CD4-positive, alpha-beta T cell treated with Interleukin-4 for 1 hour (primary cell): ENCODE results near the gene CEP72.

ENCODE experiments used
- DNase-seq, 2 donors: peaks; one replicate each; pipeline ENCODE4 v3.0.0-alpha.2; 2020 to 2022

CEP72 gene

DNA sequence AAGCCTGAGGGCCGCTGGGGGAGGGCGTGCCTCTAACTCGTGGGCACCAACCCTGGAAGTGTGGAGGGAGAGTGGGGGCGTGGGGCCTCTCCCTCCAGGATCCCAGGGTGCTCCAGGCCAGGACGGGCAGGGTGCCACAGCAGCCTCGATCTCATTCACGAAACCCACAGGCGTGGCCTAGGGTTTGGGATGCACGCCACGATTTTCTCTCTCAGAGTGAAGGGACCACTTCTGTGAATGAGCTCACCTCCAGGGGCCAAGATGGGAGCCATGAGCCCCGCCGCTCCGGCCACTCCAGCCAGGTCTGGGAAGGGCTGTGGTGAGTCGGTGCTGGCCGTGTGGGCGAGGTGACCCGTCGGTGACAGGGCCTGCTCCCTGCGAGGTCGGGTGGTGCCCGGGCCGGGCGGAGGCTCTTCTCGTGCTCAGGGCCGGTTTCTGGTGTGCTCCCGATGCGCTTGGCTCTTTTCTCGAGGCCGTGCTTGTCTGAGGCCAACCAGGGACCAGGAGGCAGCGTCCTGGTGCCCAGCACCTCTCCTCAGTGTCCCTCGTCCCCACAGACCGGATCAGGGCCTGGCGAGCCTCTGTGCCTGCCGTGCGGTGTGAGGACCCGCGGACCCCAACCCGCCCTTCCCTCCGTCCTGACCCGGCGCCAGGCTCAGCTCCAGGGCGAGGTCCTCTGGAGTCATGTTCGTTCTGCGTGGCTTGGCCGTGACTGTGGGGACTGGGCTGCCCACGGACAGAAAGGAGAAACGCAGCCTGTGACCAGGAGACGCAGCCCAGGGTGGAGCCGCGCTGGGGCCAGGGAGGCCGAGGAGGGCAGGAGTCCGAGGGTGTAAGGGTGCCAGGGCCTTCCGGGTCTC, 50.0 kb downstream of the CEP72 start:
- DNase-seq, result no peak

DNA sequence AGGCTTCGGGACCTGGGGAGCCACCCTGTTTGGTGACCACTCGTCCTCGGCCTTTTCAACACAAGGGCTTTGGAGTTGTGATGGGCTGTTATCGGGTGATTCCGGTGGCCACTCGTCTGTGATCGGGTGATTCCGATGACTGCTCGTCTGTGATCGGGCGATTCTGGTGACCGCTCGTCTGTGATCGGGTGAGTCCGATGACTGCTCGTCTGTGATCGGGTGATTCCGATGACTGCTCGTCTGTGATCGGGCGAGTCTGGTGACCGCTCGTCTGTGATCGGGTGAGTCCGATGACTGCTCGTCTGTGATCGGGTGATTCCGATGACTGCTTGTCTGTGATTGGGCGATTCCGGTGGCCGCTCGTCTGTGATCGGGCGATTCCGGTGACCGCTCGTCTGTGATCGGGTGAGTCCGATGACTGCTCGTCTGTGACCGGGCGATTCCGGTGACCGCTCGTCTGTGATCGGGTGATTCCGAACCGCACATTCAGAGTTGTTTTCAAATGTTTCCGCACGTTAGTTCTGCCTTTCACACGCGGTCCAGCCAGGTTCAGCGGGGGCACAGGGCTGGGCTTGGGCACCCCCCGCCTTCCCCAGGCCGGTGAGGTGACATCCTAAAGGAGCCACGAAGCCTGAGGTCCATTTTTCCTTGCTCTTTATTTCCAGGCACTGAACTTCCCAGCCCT, 50.8 kb downstream of the CEP72 start:
- DNase-seq, result no peak

DNA sequence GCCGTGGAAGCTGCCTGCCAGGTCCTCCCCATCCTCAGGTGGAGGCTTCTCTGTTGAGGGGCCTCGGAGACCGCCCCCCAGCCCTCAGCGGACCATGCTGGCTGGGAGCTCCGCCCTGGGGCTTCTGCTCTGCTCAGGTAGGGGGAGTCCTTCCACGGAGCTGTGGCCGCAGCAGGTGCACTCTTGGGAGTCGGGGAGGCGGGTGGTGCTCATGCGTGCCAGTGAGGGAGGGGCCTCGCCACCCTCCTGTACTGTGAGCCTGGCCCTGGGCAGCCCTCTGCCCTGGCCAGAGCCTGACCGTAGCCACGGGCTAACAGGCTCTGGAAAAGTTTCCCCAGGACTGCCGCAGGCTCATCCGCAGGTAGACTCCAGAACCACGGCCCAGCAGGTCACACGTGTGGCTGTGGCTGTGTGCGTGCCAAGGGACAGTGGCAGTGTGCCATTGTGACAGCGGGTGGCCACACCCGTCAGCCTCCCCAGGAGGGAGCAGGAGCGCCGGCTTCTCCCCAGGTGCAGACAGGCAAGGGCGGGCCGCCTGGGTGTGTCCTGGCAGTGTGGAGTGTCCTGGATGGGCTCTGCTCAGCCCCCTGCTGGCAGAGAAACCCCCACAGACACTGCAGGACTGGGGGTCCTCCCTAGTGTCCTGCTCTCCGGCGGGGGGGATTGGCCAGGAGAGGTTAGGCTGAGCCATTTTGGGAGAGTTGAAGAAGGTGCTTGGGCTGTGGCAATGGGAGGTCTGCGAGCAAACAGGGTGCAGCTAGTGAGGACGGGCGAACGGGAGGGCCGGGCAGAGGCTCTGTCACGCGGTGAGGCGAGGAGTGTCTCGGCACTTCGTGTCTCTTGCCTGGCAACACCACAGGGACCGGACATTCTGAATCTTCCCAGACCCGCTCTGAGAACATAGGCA, 51.5 kb downstream of the CEP72 start:
- no peak for DNase-seq

DNA sequence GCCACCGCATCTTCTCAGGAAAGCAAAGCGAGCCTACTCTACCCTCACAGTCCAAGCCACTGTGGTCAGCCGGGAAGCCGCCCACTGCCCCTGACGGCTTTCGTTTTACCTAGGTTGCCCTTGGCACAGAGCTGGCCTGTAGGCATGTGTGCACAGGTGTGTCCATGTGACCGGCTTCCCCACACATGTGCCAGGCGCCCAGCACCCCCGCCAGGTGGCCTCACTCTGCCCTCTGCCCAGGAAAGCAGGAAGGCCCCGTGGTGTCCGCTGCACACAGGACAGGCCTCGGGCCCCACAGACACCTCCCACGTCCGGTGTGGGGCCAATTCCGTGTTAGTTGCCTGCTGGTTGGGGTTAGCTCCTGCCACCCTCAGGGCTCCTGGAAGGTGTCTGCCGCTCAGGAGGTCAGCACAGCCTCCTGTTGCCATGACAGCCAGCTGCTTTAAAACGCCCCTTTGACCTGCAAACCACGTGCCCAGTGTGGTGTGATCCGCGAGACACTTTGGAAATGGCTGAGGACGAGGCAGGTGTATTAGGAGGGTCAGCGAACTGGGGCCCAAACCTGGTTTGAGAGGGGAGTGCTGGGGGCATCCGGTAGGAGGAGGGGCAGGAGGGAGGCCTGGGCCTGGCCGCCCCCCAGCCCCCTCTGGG, 52.3 kb downstream of the CEP72 start:
- no peak for DNase-seq

DNA sequence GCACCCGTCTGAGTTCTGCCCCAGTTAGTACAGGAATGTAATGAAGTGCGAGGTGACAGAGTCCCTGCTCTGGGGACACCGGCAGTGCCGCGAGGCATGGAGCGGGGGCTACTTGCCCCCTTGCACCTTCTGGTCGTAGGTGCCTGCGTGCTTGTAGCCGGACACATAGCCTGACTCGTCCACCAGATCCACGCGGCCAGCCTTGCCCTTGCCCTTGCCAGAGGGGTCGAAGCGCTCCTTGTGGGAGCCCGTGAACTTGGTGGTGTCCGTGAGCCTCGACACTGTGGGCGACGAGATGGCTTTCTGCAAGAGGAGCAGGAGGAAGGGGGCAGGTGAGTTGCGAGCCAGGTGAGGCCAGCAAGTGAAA, 52.8 kb downstream of the CEP72 start:
- no peak for DNase-seq

DNA sequence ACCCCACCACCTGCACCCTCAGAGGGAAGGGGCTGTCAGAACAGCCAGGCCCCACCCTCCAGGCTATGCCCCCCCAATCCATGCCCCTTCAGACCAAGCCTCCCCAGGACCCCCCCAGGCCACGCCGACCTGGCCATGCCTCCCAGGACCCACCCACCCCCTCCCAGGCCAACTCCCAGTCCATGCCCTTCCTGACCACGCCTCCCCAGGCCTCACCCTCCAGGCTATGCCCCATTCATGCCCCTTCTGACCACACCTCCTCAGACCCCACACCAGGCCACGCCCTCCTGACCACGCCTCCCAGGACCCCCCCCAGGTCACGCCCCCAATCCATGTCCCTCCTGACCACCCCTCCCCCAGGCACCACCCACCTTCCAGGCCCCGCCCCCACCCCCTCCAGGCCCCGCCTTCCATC, 53.4 kb downstream of the CEP72 start:
- DNase-seq, result no peak

DNA sequence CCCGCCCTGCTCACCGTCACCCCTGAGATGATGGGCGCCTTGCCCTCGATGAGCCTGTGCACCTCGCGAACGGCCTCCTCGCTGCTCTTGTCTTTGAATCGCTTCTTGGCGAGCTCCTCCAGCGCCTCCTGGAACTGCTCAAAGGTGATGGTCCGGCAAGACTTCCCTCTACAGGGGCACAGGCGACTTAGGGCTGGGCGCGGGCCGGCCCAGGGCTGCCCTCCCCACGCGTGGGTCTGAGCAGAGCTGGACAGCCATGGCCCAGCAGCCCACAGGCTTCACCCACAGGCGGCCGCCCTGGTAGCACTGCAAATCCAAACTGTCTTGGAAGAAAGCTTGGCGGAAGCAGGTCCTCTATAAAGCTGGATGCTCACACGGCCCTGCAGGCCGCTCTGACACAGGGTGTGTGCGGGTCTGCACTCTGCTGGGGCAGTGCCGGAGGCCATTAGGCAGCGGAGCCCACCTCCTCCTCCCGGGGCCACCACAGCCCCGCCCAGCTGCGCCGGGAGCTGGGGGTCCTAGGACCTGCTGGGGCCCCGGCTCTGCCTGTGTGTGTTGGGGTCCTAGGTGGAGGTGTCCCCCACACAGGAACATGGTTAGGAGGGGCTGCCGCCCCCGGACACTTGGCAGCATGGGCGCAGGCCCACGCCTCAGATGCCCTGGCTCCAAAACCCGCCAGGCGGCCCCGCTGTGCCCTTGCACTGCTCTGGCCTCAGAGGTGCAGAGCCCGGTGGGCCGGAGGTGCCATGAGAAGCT, 54.0 kb downstream of the CEP72 start:
- DNase-seq, result no peak

DNA sequence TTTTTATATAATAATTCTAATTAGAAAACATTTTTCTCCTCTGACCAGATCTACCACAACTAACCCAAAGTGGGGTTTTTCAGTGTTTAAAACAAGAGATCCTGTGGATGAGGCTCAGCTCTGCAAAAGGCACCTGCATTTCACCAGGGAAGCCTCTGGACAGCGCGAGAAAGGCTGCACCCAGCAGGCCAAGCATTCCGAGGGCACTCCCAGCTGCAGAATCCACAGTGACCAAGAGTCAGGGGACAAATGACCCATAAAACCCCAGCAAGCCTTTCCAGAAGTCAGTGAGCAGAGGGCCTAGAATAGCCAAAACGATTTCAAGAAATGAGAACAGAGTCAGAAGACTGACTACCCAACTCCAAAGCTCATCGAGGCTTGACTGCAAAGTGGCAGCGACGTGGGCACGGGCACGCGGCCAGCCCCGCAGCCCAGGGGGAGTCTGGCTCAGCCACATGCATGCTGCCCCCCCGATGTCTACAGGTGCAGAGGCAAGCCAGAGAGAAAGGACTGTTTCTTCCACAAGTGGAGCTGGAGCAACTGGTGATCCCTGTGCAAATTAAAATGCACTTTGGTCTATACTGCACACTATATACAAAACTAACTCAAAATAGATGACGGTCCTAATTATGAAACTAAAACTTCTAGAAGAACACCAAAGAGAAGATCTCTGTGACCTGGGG, 54.8 kb downstream of the CEP72 start:
- DNase-seq, result no peak

DNA sequence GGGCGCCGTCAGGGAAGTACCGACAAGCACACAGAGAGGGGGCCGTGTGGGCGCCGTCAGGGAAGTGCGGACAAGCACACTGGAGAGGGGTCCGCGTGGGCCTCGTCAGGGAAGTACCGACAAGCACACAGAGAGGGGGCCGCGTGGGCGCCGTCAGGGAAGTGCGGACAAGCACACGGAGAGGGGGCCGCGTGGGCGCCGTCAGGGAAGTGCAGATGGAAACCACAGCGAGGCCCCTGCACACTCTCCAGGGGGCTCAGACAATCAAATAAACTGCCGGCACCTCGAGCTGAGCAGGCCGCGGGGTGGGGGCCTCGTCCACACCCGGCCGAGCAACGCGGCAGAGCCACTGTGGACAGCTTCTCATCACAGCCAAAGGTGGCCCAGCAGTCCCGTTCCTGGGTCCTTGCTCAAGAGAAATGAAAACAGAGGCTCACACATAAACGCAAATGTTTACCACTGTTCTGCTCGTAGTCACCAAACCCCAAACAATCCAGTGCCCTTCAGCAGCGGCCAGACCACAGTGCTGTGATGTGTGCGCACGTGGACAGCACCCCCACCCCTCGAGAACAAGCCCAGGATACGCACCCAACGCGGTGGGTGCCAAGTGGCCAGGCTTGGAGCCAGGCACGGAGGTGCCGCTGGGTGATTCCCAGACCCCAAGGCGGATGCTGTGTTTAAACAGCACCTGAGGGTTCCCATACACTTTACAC, 56.3 kb downstream of the CEP72 start:
- DNase-seq, result no peak

DNA sequence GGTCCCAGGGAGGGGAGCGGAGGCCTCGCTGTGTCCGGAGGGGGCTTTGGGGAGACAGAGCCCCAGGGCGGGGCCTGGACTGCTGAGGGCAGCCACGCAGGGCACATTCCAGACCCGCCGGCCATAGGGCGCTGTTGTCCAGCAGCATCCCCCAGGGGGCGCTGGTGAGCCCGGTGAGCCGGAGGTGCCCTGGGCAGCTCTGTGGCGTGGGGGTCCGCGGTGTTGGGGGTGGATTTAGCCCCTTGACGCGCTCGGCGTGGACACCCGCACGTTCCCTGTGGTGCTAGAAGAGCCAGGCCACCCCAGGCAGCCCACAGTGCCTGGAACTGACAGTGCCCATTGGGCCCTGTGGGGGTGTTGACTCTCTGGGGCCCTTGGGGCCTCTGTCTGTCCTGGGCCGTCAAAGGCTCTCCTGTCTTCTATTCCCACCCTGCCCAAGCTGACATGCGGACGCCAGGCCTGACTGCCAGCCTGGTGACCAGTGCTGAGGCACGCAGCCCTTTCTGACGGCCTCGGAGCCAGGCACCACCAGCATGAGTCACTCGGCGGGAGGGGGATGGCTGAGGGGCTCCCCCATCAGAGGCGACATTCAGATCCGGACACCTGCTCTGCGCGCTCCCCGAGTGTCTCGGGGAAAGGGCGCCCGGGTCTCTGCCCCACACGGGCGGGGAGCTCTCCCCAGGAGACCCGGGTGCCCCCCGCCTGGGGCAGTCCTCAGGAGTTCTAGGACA, 57.1 kb downstream of the CEP72 start:
- DNase-seq, result peak in 1 of 2 donors; percentile 44

DNA sequence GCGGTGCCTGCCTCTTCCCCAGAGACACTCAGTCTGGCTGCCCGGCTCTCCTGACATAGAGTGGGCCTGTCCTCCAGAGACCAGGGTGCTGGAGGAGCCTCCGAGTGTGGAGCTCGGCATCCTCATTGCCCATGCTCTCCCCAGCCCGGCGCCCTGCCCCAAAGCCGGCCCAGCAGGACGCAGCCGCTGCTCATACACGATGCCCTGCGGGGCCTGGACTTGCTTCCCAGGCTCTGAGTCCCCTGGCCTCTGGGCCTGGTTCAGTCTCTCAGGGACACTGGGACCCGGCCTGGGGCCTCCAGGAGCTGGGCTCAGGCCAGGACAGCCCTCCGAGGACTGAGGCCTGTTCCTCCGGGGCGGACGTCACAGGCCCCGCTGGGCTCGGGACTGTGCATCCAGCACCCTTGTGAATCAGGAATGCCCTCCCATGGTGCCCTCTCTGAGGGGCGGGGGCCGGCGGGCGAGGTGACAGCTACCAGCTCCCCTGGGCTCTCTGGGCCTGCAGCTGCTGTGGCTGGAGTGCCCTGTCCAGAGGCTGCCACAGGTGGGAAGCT, 57.8 kb downstream of the CEP72 start:
- DNase-seq, result no peak

DNA sequence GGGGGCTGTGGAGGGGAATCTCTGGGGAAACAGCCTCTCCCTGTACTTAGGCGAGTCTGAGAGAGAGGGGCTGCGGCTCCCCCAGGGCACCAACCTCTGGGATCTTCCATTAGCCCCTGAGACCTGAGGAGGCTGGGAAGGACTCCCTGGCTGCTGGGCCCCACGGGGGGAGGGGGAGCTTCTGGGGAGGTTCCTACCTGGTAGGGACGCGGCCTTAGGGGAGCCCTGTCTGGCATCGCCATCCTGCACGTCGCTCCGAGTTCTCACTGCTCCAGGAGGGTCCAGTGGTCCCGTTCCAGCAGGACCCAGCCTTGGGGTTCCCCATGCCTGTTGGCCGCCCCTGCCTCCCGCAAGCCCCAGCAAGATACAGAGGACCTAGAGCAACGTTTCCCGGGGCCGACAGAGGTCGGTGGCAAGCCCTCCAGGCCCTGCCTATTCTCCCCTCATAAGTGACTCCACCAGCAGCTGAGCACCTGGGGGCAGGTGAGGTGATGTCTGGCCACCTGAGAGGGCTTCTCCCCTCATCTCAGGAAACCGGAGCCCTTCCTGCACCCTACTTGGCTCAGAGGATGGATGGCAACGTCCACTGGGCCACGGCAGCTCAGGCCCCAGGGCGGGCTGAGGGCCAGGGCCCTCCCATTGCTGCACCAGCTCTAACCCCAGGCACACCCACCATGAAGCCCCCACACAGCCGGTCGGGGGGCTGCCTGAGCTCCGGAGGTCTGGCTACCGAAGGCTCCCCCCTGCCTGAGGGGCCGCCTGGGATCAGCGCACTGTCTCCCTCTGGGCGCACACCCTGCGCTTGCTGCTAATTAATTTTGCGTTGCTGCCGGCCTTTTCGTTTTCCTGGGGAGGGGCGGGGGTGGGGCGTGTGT, 58.5 kb downstream of the CEP72 start:
- no peak for DNase-seq

DNA sequence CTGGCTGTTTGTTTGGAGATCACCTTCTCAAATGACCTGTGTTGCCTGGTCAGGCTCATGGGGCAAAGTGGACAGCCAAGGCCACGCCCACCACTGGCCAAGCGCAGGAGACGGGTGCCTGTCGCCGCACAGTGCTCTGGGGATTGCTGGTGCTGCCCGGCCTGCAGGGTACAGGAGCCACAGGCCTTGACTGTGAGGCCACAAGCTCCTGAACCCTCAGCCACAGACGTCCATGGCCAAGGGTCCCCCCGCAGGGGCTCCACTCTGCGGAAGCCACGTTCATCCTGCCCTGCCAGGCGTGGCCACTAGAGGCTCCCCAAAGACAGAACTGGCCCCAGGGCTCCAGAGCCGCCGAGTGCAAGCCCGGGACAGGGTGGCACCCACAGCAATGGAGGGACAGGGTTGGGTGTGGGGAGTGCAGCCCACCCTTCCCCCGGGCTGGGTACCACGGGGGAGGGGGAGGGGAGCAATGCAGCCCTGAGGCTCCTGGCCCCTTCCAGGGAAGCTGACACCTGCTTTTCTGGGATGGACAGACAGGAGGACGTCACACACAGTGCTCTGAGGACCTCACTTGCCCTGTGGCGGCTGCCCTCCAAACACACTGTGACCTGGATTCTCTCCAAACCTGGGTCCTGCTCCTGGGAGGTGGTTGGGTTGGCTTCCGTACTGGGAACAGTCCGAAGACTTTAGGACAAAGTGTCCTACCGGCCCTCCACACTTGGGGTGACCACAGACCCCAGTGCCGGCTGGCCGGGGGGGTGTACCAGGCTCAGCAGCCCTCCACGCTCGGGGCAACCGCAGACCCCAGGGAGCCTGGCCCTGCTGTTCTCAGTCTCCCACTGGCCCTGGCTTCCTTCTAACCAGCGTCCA, 59.6 kb downstream of the CEP72 start:
- DNase-seq, result peak; percentile 69 to 75

DNA sequence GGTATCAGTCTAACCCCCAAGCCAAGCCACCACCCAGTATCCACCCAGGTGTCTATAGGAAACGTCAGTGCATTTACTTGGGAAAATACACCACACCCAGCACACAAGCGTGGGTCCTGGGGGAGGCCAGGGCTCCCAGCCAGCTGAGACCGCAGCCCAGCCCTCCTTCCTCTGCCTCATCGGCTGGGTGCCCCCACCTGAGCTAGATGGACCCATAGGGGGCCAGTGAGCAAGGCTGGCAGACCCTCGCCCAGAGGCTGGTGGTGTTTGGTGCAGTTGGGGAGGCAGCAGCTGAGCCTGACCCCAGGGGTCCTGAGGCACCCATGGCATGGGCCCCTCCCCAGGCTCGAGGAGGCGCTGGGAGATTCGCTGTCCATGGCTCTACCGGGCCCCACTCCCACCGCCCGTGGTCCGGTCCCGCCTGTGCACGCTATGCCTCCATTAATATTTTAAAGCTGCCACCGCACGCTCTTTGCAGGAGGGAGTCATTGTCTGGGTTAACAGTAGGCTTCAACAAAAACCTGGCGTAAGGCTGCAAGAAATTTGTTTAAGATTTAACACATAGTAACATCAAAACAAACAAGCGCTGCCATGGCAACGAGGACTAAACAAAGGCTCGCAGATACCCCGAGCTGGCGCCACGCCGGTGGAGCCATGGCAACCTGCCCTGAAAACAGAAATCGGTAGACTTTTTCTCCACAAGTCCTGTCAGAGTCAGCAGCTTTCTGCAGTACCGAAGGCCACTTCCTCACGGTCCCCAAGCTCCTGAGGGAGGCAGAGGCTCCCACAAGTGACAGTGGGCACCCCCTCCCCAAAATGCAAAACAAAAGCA, 60.4 kb downstream of the CEP72 start:
- peak; percentile 86 to 89 for DNase-seq

DNA sequence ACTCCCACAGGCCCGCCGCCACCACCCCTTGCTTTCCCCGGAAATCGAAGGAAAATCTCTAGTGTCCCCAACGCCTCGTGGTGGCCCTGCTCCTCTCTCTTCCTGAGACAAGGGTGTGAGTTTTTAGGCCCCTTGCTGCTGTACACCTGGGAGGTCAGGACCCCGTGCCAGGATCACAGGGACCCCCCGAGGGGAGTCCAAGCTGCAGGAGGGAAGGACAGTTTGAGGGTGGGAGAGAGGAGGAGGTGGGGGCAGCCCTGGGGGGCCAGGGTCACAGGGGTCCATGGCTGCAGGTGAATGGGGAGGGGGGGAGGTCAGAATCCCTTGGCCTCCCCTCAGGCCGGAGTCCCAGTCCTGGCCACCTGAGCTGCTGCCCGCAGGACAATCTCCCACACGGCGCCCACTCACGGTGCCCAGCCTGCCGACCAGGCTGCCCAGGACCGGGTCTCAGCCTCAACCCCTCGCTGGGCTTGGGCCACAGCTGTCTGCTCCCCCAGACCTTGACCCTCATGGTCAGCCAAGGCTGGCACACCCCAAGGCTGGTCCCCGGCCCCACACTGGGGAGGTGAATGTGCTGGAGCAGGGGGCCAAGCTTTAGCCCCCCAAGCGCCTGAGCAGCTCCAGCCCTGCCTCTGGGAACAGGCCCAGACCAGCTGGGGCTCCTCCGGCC, 61.2 kb downstream of the CEP72 start:
- no peak for DNase-seq
